ENCODE results near the gene CRB2. TPM values are rescaled to one million over a fixed set of nuclear protein-coding genes. Genes with fewer than 3 reads are reported as not detected.

CRB2 gene
- total and polyA plus RNA-seq, 2 of the 13 experiments (the other 11 are each of a cell fraction or from before 2014, with no cell fraction given), result 0.01 to 0.29 TPM

DNA sequence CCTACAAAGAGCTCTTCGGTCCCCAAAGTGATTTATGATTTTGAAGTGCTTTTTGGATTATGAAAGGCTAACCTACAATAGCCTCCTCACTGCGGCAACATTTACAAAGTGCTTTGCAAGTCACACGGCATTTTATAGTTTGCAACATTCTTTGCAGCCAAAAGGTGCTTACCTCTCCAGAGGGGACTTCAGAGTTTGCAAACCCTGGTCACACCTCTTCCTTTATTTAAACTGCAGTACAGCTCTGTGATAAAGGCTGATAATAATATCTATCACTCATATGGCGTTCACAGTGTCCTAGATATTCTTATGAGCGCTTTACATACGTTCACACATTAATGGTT lies 20.0 kb upstream of the CRB2 start (continued):
- TF ChIP-seq, protein P1, sequence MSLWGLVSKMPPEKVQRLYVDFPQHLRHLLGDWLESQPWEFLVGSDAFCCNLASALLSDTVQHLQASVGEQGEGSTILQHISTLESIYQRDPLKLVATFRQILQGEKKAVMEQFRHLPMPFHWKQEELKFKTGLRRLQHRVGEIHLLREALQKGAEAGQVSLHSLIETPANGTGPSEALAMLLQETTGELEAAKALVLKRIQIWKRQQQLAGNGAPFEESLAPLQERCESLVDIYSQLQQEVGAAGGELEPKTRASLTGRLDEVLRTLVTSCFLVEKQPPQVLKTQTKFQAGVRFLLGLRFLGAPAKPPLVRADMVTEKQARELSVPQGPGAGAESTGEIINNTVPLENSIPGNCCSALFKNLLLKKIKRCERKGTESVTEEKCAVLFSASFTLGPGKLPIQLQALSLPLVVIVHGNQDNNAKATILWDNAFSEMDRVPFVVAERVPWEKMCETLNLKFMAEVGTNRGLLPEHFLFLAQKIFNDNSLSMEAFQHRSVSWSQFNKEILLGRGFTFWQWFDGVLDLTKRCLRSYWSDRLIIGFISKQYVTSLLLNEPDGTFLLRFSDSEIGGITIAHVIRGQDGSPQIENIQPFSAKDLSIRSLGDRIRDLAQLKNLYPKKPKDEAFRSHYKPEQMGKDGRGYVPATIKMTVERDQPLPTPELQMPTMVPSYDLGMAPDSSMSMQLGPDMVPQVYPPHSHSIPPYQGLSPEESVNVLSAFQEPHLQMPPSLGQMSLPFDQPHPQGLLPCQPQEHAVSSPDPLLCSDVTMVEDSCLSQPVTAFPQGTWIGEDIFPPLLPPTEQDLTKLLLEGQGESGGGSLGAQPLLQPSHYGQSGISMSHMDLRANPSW (CRISPR knock-in tag; IDR thresholded peaks at IDR 0.05; ENCODE audit: borderline replicate concordance), result no peak
- TF ChIP-seq MYNN (CRISPR knock-in tag; IDR thresholded peaks at IDR 0.05; ENCODE audit: low read depth) (no peak), TEAD2 (CRISPR knock-in tag; IDR thresholded peaks at IDR 0.05) (no peak), MXI1 (IDR thresholded peaks at IDR 0.05; ENCODE audit: borderline replicate concordance, low read depth, low read length) (no peak), GABPA (IDR thresholded peaks at IDR 0.05; ENCODE audit: low read depth, low read length) (no peak), GABPA (CRISPR knock-in tag; IDR thresholded peaks at IDR 0.05; ENCODE audit: low read depth) (no peak), SMAD3 (CRISPR knock-in tag; IDR thresholded peaks at IDR 0.05) (no peak), ZSCAN30 (CRISPR knock-in tag; IDR thresholded peaks at IDR 0.05) (no peak), GRHL1 (CRISPR knock-in tag; conservative IDR thresholded peaks at IDR 0.05) (no peak), GTF2F1 (IDR thresholded peaks at IDR 0.05; ENCODE audit: low read length) (no peak), KAT2B (IDR thresholded peaks at IDR 0.05; ENCODE audit: borderline replicate concordance, low read depth, low read length) (no peak), IRX3 (CRISPR knock-in tag; IDR thresholded peaks at IDR 0.05; ENCODE audit: borderline replicate concordance, low read depth) (no peak)
- TF ChIP-seq, protein P2, sequence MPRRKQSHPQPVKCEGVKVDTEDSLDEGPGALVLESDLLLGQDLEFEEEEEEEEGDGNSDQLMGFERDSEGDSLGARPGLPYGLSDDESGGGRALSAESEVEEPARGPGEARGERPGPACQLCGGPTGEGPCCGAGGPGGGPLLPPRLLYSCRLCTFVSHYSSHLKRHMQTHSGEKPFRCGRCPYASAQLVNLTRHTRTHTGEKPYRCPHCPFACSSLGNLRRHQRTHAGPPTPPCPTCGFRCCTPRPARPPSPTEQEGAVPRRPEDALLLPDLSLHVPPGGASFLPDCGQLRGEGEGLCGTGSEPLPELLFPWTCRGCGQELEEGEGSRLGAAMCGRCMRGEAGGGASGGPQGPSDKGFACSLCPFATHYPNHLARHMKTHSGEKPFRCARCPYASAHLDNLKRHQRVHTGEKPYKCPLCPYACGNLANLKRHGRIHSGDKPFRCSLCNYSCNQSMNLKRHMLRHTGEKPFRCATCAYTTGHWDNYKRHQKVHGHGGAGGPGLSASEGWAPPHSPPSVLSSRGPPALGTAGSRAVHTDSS (CRISPR knock-in tag; conservative IDR thresholded peaks at IDR 0.05), result no peak
- TF ChIP-seq, protein P3, sequence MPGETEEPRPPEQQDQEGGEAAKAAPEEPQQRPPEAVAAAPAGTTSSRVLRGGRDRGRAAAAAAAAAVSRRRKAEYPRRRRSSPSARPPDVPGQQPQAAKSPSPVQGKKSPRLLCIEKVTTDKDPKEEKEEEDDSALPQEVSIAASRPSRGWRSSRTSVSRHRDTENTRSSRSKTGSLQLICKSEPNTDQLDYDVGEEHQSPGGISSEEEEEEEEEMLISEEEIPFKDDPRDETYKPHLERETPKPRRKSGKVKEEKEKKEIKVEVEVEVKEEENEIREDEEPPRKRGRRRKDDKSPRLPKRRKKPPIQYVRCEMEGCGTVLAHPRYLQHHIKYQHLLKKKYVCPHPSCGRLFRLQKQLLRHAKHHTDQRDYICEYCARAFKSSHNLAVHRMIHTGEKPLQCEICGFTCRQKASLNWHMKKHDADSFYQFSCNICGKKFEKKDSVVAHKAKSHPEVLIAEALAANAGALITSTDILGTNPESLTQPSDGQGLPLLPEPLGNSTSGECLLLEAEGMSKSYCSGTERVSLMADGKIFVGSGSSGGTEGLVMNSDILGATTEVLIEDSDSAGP (CRISPR knock-in tag; IDR thresholded peaks at IDR 0.05; ENCODE audit: borderline replicate concordance), result no peak
